Bronchial epithelial cell (primary cell): Measurements from ENCODE around the gene HNRNPA3. TPM values are rescaled to one million over a fixed set of nuclear protein-coding genes. Genes with fewer than 3 reads are reported as not detected.

Experiments used
- DNase-seq: peaks from one replicate; pipeline ENCODE4 v3.0.0-alpha.2; 2010; ENCODE audit warnings: low read depth
- FAIRE-seq: peaks from 2 replicates; lab custom pipeline; 2011; peaks lifted over from hg19 to GRCh38; lab: Jason Lieb, UNC
- H3K27me3 ChIP-seq: 2 replicates; pipeline ENCODE4 v1.5.1; 2011; ENCODE audit warnings: low read length; ENCODE audit not compliant: control insufficient read depth, insufficient read depth
- H3K36me3 ChIP-seq: 2 replicates; pipeline ENCODE4 v1.5.1; 2011; ENCODE audit warnings: low read length; ENCODE audit not compliant: control insufficient read depth, insufficient read depth
- H3K4me3 ChIP-seq: 2 replicates; pipeline ENCODE4 v1.5.1; 2011; ENCODE audit warnings: mild to moderate bottlenecking, low read depth, low read length, control low read depth
- CTCF ChIP-seq: IDR thresholded peaks from 2 replicates; pipeline ENCODE4 v1.5.1; 2011; ENCODE audit warnings: mild to moderate bottlenecking, moderate library complexity, low read length, control low read depth, inconsistent platforms; ENCODE audit not compliant: insufficient read depth, severe bottlenecking
- total RNA-seq: library from RNA; depleted of rRNA; stranded (reverse); fragments of >200 nt; gene quantifications from 2 replicates; pipeline ENCODE4 v1.2.1, GENCODE V29; 2014

The HNRNPA3 gene
- total RNA-seq, 1 donor from 2014 or later = 30.5 TPM

- FAIRE-seq = no peak
Observed at GRCh38 chr2:177272765-177273164, 60.2 kb downstream of the HNRNPA3 start.

GRCh38 chr2:177273408-177273807, 60.8 kb downstream of the HNRNPA3 start:
- Histone ChIP-seq H3K4me3 (no peak overlapping the region), H3K36me3 (no peaks in the 10 kb centered on the region), H3K27me3 (no peaks in the 10 kb centered on the region)
- TF ChIP-seq CTCF = no peak
- FAIRE-seq = no peak
- peak; percentile 49 for DNase-seq

More at GRCh38 chr2:177272765-177273164, 60.2 kb downstream of the HNRNPA3 start:
- no peaks in the 10 kb centered on the region for H3K27me3 ChIP-seq
- no peak for DNase-seq
- H3K36me3 ChIP-seq = no peaks in the 10 kb centered on the region
- H3K4me3 ChIP-seq = no peak overlapping the region
- no peak for TF ChIP-seq CTCF

Other genes starting within 250 kb of the HNRNPA3 start
- gene NFE2L2, start 51.9 kb downstream of the HNRNPA3 start, total RNA-seq = 64.5 and 68.5 TPM in 2 replicates
- gene AGPS, start 180.0 kb downstream of the HNRNPA3 start, total RNA-seq = 34.8 and 35.5 TPM in 2 replicates